ENCODE results near the gene E2F4. TPM values are rescaled to one million over a fixed set of nuclear protein-coding genes. Genes with fewer than 3 reads are reported as not detected.

E2F4 gene
- total RNA-seq, result 78.1 TPM

GRCh38 chr16:67191995-67192681 is at the start of gene E2F4:
E2F4 (plus strand) TSS chr16:67192155; CDS start chr16:67192228, 73 bp downstream.
- intact Hi-C loops (cut with DNase I), result loop anchor here (5.0 kb wide), 1 partner anchor 175 kb away; no protein-coding TSS in a partner anchor
- no peaks in the 10 kb centered on the region for H3K27me3 ChIP-seq
- H3K4me3 ChIP-seq, result peak within 1 kb of the TSS; percentile 88 to 93
- H3K9me3 ChIP-seq, result no peaks in the 10 kb centered on the region
- no peak for DNase-seq (ENCODE audit: extremely low spot score in 2 of 2)
- H3K4me1 ChIP-seq, result peaks cover 28% of the 10 kb centered on the region
- TF ChIP-seq POLR2AphosphoS5 (IDR thresholded peaks at IDR 0.05; ENCODE audit: insufficient read depth in 1 of 2, low read depth in 1 of 2) (peak; percentile 75 to 93), POLR2A (IDR thresholded peaks at IDR 0.05) (peak in 1 of 2 donors; percentile 57), CTCF (IDR thresholded peaks at IDR 0.05) (peak in 1 of 3 experiments; percentile 19)
- peaks cover 7 to 31% of the 10 kb centered on the region in 2 donors for H3K36me3 ChIP-seq
- peak within 1 kb of the TSS; percentile 75 for H3K27ac ChIP-seq

- H3K27ac ChIP-seq, result no peak overlapping the region
- H3K4me3 ChIP-seq, result no peak overlapping the region
- no peaks in the 10 kb centered on the region for H3K27me3 ChIP-seq
- no peak for TF ChIP-seq POLR2AphosphoS5 (IDR thresholded peaks at IDR 0.05; ENCODE audit: insufficient read depth in 1 of 2, low read depth in 1 of 2)
- no peak for TF ChIP-seq CTCF (IDR thresholded peaks at IDR 0.05)
- no peak for TF ChIP-seq POLR2A (IDR thresholded peaks at IDR 0.05)
- intact Hi-C loops (cut with DNase I), result no loop called here
- no peaks in the 10 kb centered on the region for H3K4me1 ChIP-seq
- DNase-seq (ENCODE audit: extremely low spot score in 2 of 2), result no peak
- peaks cover 0 to 83% of the 10 kb centered on the region in 2 donors for H3K36me3 ChIP-seq
- H3K9me3 ChIP-seq, result no peaks in the 10 kb centered on the region
Measured at GRCh38 chr16:67142342-67142741, 49.6 kb upstream of the E2F4 start.

GRCh38 chr16:67144943-67145342 is 47.0 kb upstream of the E2F4 start:
- intact Hi-C loops (cut with DNase I), result no loop called here
- no peaks in the 10 kb centered on the region for H3K27me3 ChIP-seq
- no peaks in the 10 kb centered on the region for H3K9me3 ChIP-seq
- H3K27ac ChIP-seq, result no peak overlapping the region
- no peak overlapping the region for H3K4me3 ChIP-seq
- DNase-seq (ENCODE audit: extremely low spot score in 2 of 2), result no peak
- TF ChIP-seq CTCF (IDR thresholded peaks at IDR 0.05) (no peak), POLR2AphosphoS5 (IDR thresholded peaks at IDR 0.05; ENCODE audit: insufficient read depth in 1 of 2, low read depth in 1 of 2) (no peak), POLR2A (IDR thresholded peaks at IDR 0.05) (no peak)
- peaks cover 0 to 86% of the 10 kb centered on the region in 2 donors for H3K36me3 ChIP-seq
- no peaks in the 10 kb centered on the region for H3K4me1 ChIP-seq

GRCh38 chr16:67145746-67146145 is 46.2 kb upstream of the E2F4 start:
- TF ChIP-seq POLR2A (IDR thresholded peaks at IDR 0.05) (no peak), POLR2AphosphoS5 (IDR thresholded peaks at IDR 0.05; ENCODE audit: insufficient read depth in 1 of 2, low read depth in 1 of 2) (no peak), CTCF (IDR thresholded peaks at IDR 0.05) (no peak)
- DNase-seq (ENCODE audit: extremely low spot score in 2 of 2), result no peak
- peaks cover 0 to 78% of the 10 kb centered on the region in 2 donors for H3K36me3 ChIP-seq
- H3K9me3 ChIP-seq, result no peaks in the 10 kb centered on the region
- no peaks in the 10 kb centered on the region for H3K4me1 ChIP-seq
- H3K27me3 ChIP-seq, result no peaks in the 10 kb centered on the region
- intact Hi-C loops (cut with DNase I), result no loop called here
- H3K4me3 ChIP-seq, result no peak overlapping the region
- H3K27ac ChIP-seq, result no peak overlapping the region
